K562 (cell line): ENCODE results near the gene MMP24OS. TPM values are rescaled to one million over a fixed set of nuclear protein-coding genes. Genes with fewer than 3 reads are reported as not detected.

ENCODE experiments used
- ATF7 ChIP-seq: fragments of 450-650 bp; IDR thresholded peaks from 2 replicates; pipeline ENCODE4 v1.7.1; 2014; ENCODE audit warnings: mild to moderate bottlenecking, moderate library complexity
- CBX2 ChIP-seq: fragments of 200-600 bp; sonication (generic); IDR thresholded peaks from one replicate; pipeline ENCODE4 v1.6.1; 2012; ENCODE audit warnings: mild to moderate bottlenecking, low read length, inconsistent platforms; ENCODE audit not compliant: insufficient read depth, poor library complexity, severe bottlenecking
- CEBPZ ChIP-seq: fragments of 150-350 bp; IDR thresholded peaks from 2 replicates; pipeline ENCODE4 v1.6.1; 2014; ENCODE audit warnings: low read depth, mild to moderate bottlenecking, low read length, borderline replicate concordance
- DDX20 ChIP-seq: fragments of 450-650 bp; IDR thresholded peaks from 2 replicates; pipeline ENCODE4 v1.6.1; 2016; ENCODE audit warnings: missing genetic modification characterization, low read depth, mild to moderate bottlenecking, missing compliant biosample characterization, moderate library complexity
- IRF1 ChIP-seq: sonication (generic); formaldehyde crosslinking; IDR thresholded peaks from 2 replicates; pipeline ENCODE4 v1.8.0; 2022; ENCODE audit warnings: missing genetic modification reagents, mild to moderate bottlenecking, borderline replicate concordance
- KAT2B ChIP-seq: IDR thresholded peaks from one replicate; pipeline ENCODE4 v1.6.1; 2012; ENCODE audit warnings: low read depth, mild to moderate bottlenecking, control low read depth, inconsistent platforms, low read length, moderate library complexity
- KAT7 ChIP-seq: sonication (generic); formaldehyde crosslinking; IDR thresholded peaks from 2 replicates; pipeline ENCODE4 v1.8.0; 2022; ENCODE audit warnings: missing genetic modification reagents, mild to moderate bottlenecking, borderline replicate concordance
- MBD2 ChIP-seq: sonication (generic); IDR thresholded peaks from 2 replicates; pipeline ENCODE4 v1.6.1; 2016; ENCODE audit warnings: low read depth, borderline replicate concordance
- NELFE ChIP-seq: IDR thresholded peaks from 2 replicates; pipeline ENCODE4 v1.6.1; 2011; ENCODE audit warnings: mild to moderate bottlenecking; ENCODE audit not compliant: insufficient read depth, insufficient read length
- NRF1 ChIP-seq, 2 experiments: fragments of 450-650 bp; IDR thresholded peaks in 1 of 2; conservative IDR thresholded peaks in 1 of 2; 2 replicates each; pipeline ENCODE4 v1.6.1; 2014; ENCODE audit warnings: mild to moderate bottlenecking in 2 of 2
- RNF2 ChIP-seq: sonication (generic); IDR thresholded peaks from 2 replicates; pipeline ENCODE4 v1.6.1; 2016
- RUNX1 ChIP-seq: sonication (generic); IDR thresholded peaks from 2 replicates; pipeline ENCODE4 v1.6.1; 2016; ENCODE audit warnings: antibody characterized with exemption, low read depth
- SP1 ChIP-seq: sonication (generic); formaldehyde crosslinking; IDR thresholded peaks from 2 replicates; pipeline ENCODE4 v1.8.1; 2022; ENCODE audit warnings: mild to moderate bottlenecking, missing genetic modification reagents
- TFAM ChIP-seq: fragments of 250-450 bp; sonication (Bioruptor Pico); conservative IDR thresholded peaks from 2 replicates; pipeline ENCODE4 v1.5.0; 2021; ENCODE audit warnings: mild to moderate bottlenecking, moderate library complexity
- THAP12 ChIP-seq: fragments of 250-450 bp; sonication (Bioruptor Pico); IDR thresholded peaks from 2 replicates; pipeline ENCODE4 v1.9.0; 2021; ENCODE audit warnings: mild to moderate bottlenecking, inconsistent platforms
- ZNF253 ChIP-seq: fragments of 250-450 bp; sonication (Bioruptor Pico); conservative IDR thresholded peaks from 2 replicates; pipeline ENCODE4 v1.6.1; 2021; ENCODE audit warnings: mild to moderate bottlenecking
- polyA plus RNA-seq, 8 experiments: library from polyadenylated mRNA; depleted of rRNA in 4 of 8; stranded (reverse) in 5 of 8; unstranded in 3 of 8; fragments of >200 nt; fragmentation: Nextera tagmentation in 2 of 8; fragmentation: Illumina TruSeq in 1 of 8; extraction: Ambion mirVana in 2 of 8; extraction: Trizol in 1 of 8; gene quantifications; 2 replicates each; pipeline versions ENCODE4 v1.2.1 to v1.2.3, GENCODE V29; 2011 to 2014; ENCODE audit warnings: inconsistent platforms in 1 of 8, missing spikeins in 1 of 8
- total RNA-seq, 7 experiments: library from RNA; depleted of rRNA in 6 of 7; stranded (reverse); fragments of >200 nt in 6 of 7; fragmentation: Illumina TruSeq in 2 of 7; extraction: Trizol in 2 of 7; gene quantifications; 2 replicates each; pipeline versions ENCODE4 v1.2.1 to v1.2.3, GENCODE V29; 2011 to 2021; ENCODE audit warnings: low replicate concordance in 1 of 7
- TF ChIP-seq, protein P1 (sequence below): sonication (generic); formaldehyde crosslinking; IDR thresholded peaks from 2 replicates; pipeline ENCODE4 v1.5.0; 2020; ENCODE audit warnings: missing genetic modification reagents
- TF ChIP-seq, protein P2 (sequence below): sonication (generic); formaldehyde crosslinking; IDR thresholded peaks from 2 replicates; pipeline ENCODE4 v1.4.0; 2020; ENCODE audit warnings: mild to moderate bottlenecking, missing genetic modification reagents

MMP24OS gene
- total and polyA plus RNA-seq, 9 of the 15 experiments (the other 6 are each of a cell fraction or from before 2014, with no cell fraction given): 0.92 to 41.5 (median 11.4) TPM

DNA sequence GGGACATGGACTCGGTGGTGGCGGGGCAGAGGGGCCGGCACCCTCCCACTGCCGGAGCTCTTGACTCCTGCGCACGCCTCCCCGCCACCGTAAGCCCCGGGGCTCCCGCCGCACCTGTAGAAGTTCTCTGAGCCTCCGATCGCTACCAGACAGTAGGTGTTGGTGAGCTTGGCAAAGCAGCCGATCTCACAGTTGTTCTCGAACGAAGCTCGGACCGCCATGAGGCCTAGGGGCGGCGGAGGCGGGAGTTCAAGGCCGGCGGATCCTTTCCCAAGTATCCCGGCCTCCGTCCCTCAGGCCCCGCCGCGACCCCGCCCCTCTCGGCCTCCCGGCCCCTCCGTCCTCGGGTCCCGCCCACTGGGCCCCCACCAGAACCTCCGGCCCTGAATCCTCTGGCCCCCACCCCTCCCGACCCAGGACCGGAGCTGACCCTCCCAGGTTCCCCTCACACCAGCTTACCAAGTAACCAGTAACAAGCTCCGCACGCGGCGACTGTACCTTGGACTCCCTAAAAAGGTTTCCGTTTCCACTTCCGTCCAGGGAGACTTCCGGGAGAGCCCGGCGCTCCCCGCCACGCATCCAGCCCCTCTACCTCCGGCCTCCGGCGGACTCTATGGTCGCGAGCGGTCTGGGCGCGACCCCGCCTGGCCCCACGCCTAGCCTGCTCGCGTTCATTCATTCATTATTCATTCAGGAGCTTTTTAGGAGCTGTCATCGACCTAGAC lies 6.5 kb upstream of the MMP24OS start, which contains the start of gene EIF6 (continued):
- TF ChIP-seq CEBPZ (no peak), CBX2 (no peak), ZNF253 (no peak), NRF1 (conservative IDR thresholded peaks at IDR 0.05 in 1 of 2, IDR thresholded peaks at IDR 0.05 in 1 of 2) (peak; percentile 73 to 77), KAT7 (CRISPR knock-in tag) (peak; percentile 18; the same call in 1 of the 2 replicates), IRF1 (no peak), NELFE (no peak), RUNX1 (no peak), DDX20 (tag) (no peak), TFAM (CRISPR knock-in tag) (no peak), SP1 (CRISPR knock-in tag) (no peak), ATF7 (peak; percentile 66), MBD2 (peak; percentile 56; the same call in 1 of the 2 replicates), RNF2 (no peak), KAT2B (no peak), THAP12 (CRISPR knock-in tag) (peak; percentile 99)
- TF ChIP-seq, protein P1, sequence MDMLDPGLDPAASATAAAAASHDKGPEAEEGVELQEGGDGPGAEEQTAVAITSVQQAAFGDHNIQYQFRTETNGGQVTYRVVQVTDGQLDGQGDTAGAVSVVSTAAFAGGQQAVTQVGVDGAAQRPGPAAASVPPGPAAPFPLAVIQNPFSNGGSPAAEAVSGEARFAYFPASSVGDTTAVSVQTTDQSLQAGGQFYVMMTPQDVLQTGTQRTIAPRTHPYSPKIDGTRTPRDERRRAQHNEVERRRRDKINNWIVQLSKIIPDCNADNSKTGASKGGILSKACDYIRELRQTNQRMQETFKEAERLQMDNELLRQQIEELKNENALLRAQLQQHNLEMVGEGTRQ (CRISPR knock-in tag): no peak
- TF ChIP-seq, protein P2, sequence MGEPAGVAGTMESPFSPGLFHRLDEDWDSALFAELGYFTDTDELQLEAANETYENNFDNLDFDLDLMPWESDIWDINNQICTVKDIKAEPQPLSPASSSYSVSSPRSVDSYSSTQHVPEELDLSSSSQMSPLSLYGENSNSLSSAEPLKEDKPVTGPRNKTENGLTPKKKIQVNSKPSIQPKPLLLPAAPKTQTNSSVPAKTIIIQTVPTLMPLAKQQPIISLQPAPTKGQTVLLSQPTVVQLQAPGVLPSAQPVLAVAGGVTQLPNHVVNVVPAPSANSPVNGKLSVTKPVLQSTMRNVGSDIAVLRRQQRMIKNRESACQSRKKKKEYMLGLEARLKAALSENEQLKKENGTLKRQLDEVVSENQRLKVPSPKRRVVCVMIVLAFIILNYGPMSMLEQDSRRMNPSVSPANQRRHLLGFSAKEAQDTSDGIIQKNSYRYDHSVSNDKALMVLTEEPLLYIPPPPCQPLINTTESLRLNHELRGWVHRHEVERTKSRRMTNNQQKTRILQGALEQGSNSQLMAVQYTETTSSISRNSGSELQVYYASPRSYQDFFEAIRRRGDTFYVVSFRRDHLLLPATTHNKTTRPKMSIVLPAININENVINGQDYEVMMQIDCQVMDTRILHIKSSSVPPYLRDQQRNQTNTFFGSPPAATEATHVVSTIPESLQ (CRISPR knock-in tag): 0 out of 2 replicates have a peak, but pooled peaks have one; percentile 57
